H9 (cell line): ENCODE measurements around the gene ZNF576. TPM values are rescaled to one million over a fixed set of nuclear protein-coding genes. Genes with fewer than 3 reads are reported as not detected.
A peak's percentile ranks its signal among the peaks of the same experiment; 100 is the strongest.

Experiments used
- DNase-seq: peaks from one replicate; pipeline ENCODE4 v3.0.0-alpha.2; 2017
- H2AFZ ChIP-seq: one replicate; pipeline ENCODE4 v1.6.1; 2013; ENCODE audit warnings: mild to moderate bottlenecking, low read length, control low read depth, moderate library complexity
- H2AK5ac ChIP-seq: 2 replicates; pipeline ENCODE4 v1.6.1; 2013; ENCODE audit warnings: low read length, control low read depth, mixed read lengths; ENCODE audit not compliant: insufficient read length
- H2BK120ac ChIP-seq: one replicate; pipeline ENCODE4 v1.6.1; 2013; ENCODE audit warnings: low read depth, mild to moderate bottlenecking, low read length, control low read depth, inconsistent platforms; ENCODE audit not compliant: poor library complexity, severe bottlenecking
- H2BK12ac ChIP-seq: 2 replicates; pipeline ENCODE4 v1.6.1; 2013; ENCODE audit warnings: low read length, control low read depth, mixed read lengths, low read depth; ENCODE audit not compliant: insufficient read length
- H2BK15ac ChIP-seq: 2 replicates; pipeline ENCODE4 v1.6.1; 2013; ENCODE audit warnings: low read depth, low read length, control low read depth
- H2BK20ac ChIP-seq: one replicate; pipeline ENCODE4 v1.6.1; 2013; ENCODE audit warnings: low read depth, mild to moderate bottlenecking, low read length, control low read depth, inconsistent platforms; ENCODE audit not compliant: poor library complexity, severe bottlenecking
- H2BK5ac ChIP-seq: 2 replicates; pipeline ENCODE4 v1.6.1; 2013; ENCODE audit warnings: low read length, control low read depth, mixed read lengths; ENCODE audit not compliant: insufficient read length
- H3K14ac ChIP-seq: 2 replicates; pipeline ENCODE4 v1.6.1; 2013; ENCODE audit warnings: low read length, control low read depth; ENCODE audit not compliant: insufficient read depth
- H3K18ac ChIP-seq: 2 replicates; pipeline ENCODE4 v1.6.1; 2013; ENCODE audit warnings: low read depth, mild to moderate bottlenecking, mixed read lengths, low read length, control low read depth; ENCODE audit not compliant: insufficient read length
- H3K23ac ChIP-seq: 2 replicates; pipeline ENCODE4 v1.6.1; 2013; ENCODE audit warnings: low read length, control low read depth, mixed read lengths, low read depth; ENCODE audit not compliant: insufficient read length
- H3K23me2 ChIP-seq: 2 replicates; pipeline ENCODE4 v1.6.1; 2013; ENCODE audit warnings: low read depth, mild to moderate bottlenecking, mixed read lengths, low read length, control low read depth; ENCODE audit not compliant: insufficient read length, poor library complexity, severe bottlenecking
- H3K27ac ChIP-seq: 2 replicates; pipeline ENCODE4 v1.5.1; 2013; ENCODE audit warnings: low read length, control low read depth, mixed read lengths, low read depth; ENCODE audit not compliant: insufficient read length
- H3K27me3 ChIP-seq: 2 replicates; pipeline ENCODE4 v1.6.1; 2013; ENCODE audit warnings: low read length, control low read depth, inconsistent platforms; ENCODE audit not compliant: insufficient read depth
- H3K4ac ChIP-seq: 2 replicates; pipeline ENCODE4 v1.6.1; 2013; ENCODE audit warnings: low read depth, mild to moderate bottlenecking, control low read depth, inconsistent platforms, low read length, moderate library complexity
- H3K4me1 ChIP-seq: 2 replicates; pipeline ENCODE4 v1.6.1; 2013; ENCODE audit warnings: low read length, control low read depth, inconsistent platforms; ENCODE audit not compliant: insufficient read depth
- H3K4me2 ChIP-seq: 2 replicates; pipeline ENCODE4 v1.6.1; 2013; ENCODE audit warnings: low read length, control low read depth, mixed read lengths; ENCODE audit not compliant: insufficient read length, insufficient read depth
- H3K56ac ChIP-seq: 2 replicates; pipeline ENCODE4 v1.6.1; 2013; ENCODE audit warnings: low read depth, mild to moderate bottlenecking, mixed read lengths, low read length, control low read depth; ENCODE audit not compliant: insufficient read length
- H3K79me1 ChIP-seq: 2 replicates; pipeline ENCODE4 v1.6.1; 2013; ENCODE audit warnings: low read depth, mild to moderate bottlenecking, moderate library complexity, low read length, control low read depth, inconsistent platforms; ENCODE audit not compliant: insufficient read depth, poor library complexity, severe bottlenecking
- H3K79me2 ChIP-seq: 2 replicates; pipeline ENCODE4 v1.6.1; 2013; ENCODE audit warnings: low read length, control low read depth, inconsistent platforms; ENCODE audit not compliant: insufficient read depth
- H3K9ac ChIP-seq: 2 replicates; pipeline ENCODE4 v1.6.1; 2013; ENCODE audit warnings: low read length, control low read depth, mixed read lengths; ENCODE audit not compliant: insufficient read length; ENCODE audit errors: extremely low read depth
- H3K9me3 ChIP-seq: one replicate; pipeline ENCODE4 v1.6.1; 2013; ENCODE audit warnings: low read depth, low read length, inconsistent platforms; ENCODE audit not compliant: control insufficient read depth
- H3T11ph ChIP-seq: one replicate; pipeline ENCODE4 v1.6.1; 2013; ENCODE audit warnings: mild to moderate bottlenecking, low read length, control low read depth, inconsistent platforms
- H4K20me1 ChIP-seq: one replicate; pipeline ENCODE4 v1.6.1; 2013; ENCODE audit not compliant: control insufficient read depth, insufficient read length, insufficient read depth
- H4K5ac ChIP-seq: 2 replicates; pipeline ENCODE4 v1.6.1; 2013; ENCODE audit warnings: low read depth, mild to moderate bottlenecking, mixed read lengths, low read length, control low read depth; ENCODE audit not compliant: insufficient read length
- H4K8ac ChIP-seq: replicated peaks from 2 replicates; pipeline ENCODE4 v1.6.1; 2013; ENCODE audit warnings: low read length, control low read depth, mixed read lengths, low read depth; ENCODE audit not compliant: insufficient read length
- H4K91ac ChIP-seq: 2 replicates; pipeline ENCODE4 v1.6.1; 2013; ENCODE audit warnings: low read depth, mild to moderate bottlenecking, moderate library complexity, mixed read lengths, low read length, control low read depth; ENCODE audit not compliant: insufficient read length
- H3K27ac Mint-ChIP-seq, 3 experiments: 2 replicates in 2 of 3; 3 replicates in 1 of 3; pipeline ENCODE4 v1.8.0; 2020 to 2021; ENCODE audit warnings: mixed read lengths in 3 of 3, mild to moderate bottlenecking in 1 of 3, moderate library complexity in 1 of 3
- H3K27me3 Mint-ChIP-seq: 2 replicates; pipeline ENCODE4 v1.8.0; 2021; ENCODE audit warnings: low read depth, mild to moderate bottlenecking, moderate library complexity, mixed read lengths
- H3K36me3 Mint-ChIP-seq, 3 experiments: 2 replicates in 2 of 3; 3 replicates in 1 of 3; pipeline ENCODE4 v1.8.0; 2020 to 2021; ENCODE audit warnings: low read depth in 3 of 3, mixed read lengths in 3 of 3; ENCODE audit not compliant: insufficient read depth in 1 of 3
- H3K4me1 Mint-ChIP-seq, 2 experiments: 2 replicates each; pipeline ENCODE4 v1.8.0; 2020; ENCODE audit warnings: mixed read lengths in 2 of 2
- H3K4me3 Mint-ChIP-seq, 2 experiments: 2 replicates in 1 of 2; 3 replicates in 1 of 2; pipeline ENCODE4 v1.8.0; 2020 to 2021; ENCODE audit warnings: mild to moderate bottlenecking in 2 of 2, mixed read lengths in 2 of 2, moderate library complexity in 1 of 2
- H3K9me3 Mint-ChIP-seq, 2 experiments: 2 replicates in 1 of 2; 3 replicates in 1 of 2; pipeline ENCODE4 v1.8.0; 2020; ENCODE audit warnings: mild to moderate bottlenecking in 2 of 2, mixed read lengths in 2 of 2, moderate library complexity in 1 of 2
- CTCF ChIP-seq: fragments of 200-600 bp; sonication (generic); conservative IDR thresholded peaks from 3 replicates; pipeline ENCODE4 v1.8.0; 2021; ENCODE audit warnings: antibody characterized with exemption, mild to moderate bottlenecking
- WGBS: extraction: QIAGEN DNeasy Blood & Tissue Kit; methylation state at CpG from one replicate; pipeline ENCODE4 v1.1.7; 2013; ENCODE audit warnings: missing lambda C conversion rate, low lambda C conversion rate, mixed read lengths; ENCODE audit not compliant: insufficient read length; ENCODE audit errors: extremely low coverage; 5-methylcytosine and 5-hydroxymethylcytosine counted together
- total RNA-seq: library from RNA; stranded (reverse); gene quantifications from 2 replicates; pipeline ENCODE4 v1.2.1, GENCODE V29; 2021

ZNF576 gene
- total RNA-seq, 1 experiment from 2014 or later, result 19.7 TPM

GRCh38 chr19:43618921-43619261, 22.5 kb downstream of the ZNF576 start:
- Histone ChIP-seq H2BK15ac (no peak overlapping the region), H3K4me2 (peak overlapping the region; percentile 75), H3K23me2 (peaks cover 14% of the 10 kb centered on the region), H2AK5ac (no peak overlapping the region), H3T11ph (no peak overlapping the region), H3K23ac (no peak overlapping the region), H3K9ac (peak overlapping the region; percentile 79), H3K18ac (peak overlapping the region; percentile 98), H4K91ac (no peak overlapping the region), H3K4ac (no peak overlapping the region), H3K79me2 (no peaks in the 10 kb centered on the region), H4K20me1 (no peaks in the 10 kb centered on the region), H2BK12ac (no peak overlapping the region), H2BK120ac (no peak overlapping the region), H2BK20ac (no peak overlapping the region), H3K79me1 (no peaks in the 10 kb centered on the region), H2AFZ (no peak overlapping the region), H4K8ac (no peak overlapping the region), H3K9me3 (no peaks in the 10 kb centered on the region), H2BK5ac (no peak overlapping the region), H3K14ac (peak overlapping the region; percentile 97; the same call in 1 of the 2 replicates), H4K5ac (peak overlapping the region; percentile 7), H3K27ac (peak overlapping the region; percentile 63), H3K27me3 (no peaks in the 10 kb centered on the region), H3K56ac (no peak overlapping the region), H3K4me1 (no peaks in the 10 kb centered on the region; the same call in 1 of the 2 replicates)
- H3K27me3 Mint-ChIP-seq, result no peaks in the 10 kb centered on the region
- H3K9me3 Mint-ChIP-seq, result no peaks in the 10 kb centered on the region; a peak in 2 of 5 replicates
- peak overlapping the region; percentile 97 to 99 (median 98) for H3K27ac Mint-ChIP-seq
- H3K4me1 Mint-ChIP-seq, result peaks cover 16 to 28% of the 10 kb centered on the region in 2 experiments
- WGBS, result no CpG with 5 or more reads among the region's 14 CpGs
- peak overlapping the region; percentile 83 to 87 for H3K4me3 Mint-ChIP-seq
- peaks cover 8 to 16% (median 11%) of the 10 kb centered on the region in 3 experiments for H3K36me3 Mint-ChIP-seq
- no peak for TF ChIP-seq CTCF
- DNase-seq, result no peak
